GM21381 (cell line): Measurements from ENCODE around the gene PGGHG.
"Not testable (repeated sequence)": the region's sequence is repeated elsewhere in the genome, so short reads cannot be mapped to it uniquely, and the experiment has no call there.

ENCODE experiments used
- ATAC-seq: cut with Tn5 transposase; IDR thresholded peaks from one replicate; pipeline ENCODE4 v1.9.1; 2021; ENCODE audit warnings: mild to moderate bottlenecking, moderate library complexity; ENCODE audit not compliant: unreplicated experiment

The PGGHG gene

DNA sequence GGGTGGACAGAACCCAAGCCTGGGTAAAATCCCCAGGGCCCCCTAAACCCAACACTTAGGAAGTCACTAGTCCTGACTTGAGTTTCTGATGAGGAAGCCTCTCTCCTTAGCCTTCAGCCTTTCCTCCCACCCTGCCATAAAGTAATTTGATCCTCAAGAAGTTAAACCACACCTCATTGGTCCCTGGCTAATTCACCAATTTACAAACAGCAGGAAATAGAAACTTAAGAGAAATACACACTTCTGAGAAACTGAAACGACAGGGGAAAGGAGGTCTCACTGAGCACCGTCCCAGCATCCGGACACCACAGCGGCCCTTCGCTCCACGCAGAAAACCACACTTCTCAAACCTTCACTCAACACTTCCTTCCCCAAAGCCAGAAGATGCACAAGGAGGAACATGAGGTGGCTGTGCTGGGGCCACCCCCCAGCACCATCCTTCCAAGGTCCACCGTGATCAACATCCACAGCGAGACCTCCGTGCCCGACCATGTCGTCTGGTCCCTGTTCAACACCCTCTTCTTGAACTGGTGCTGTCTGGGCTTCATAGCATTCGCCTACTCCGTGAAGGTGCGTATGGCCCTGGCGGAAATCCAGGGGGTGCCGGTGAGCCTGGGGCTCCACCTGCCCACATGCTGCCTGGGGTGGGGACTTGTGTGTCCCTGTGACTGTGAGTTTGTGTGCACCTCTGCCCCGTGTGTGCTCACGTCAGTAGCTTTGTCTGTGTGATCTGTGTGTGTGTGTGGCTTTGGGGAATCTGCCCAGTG is 25.0 kb downstream of the PGGHG start, which contains the start of gene IFITM1:
Gene IFITM1 (plus strand): TSS at position 254 of the 767 bp plus-strand sequence. CDS start 131 bp downstream, at position 385.
- ATAC-seq, result no peak

GRCh38 chr11:314554-314875 is 25.6 kb downstream of the PGGHG start:
- not testable (repeated sequence) for ATAC-seq

GRCh38 chr11:315051-315481 is 26.1 kb downstream of the PGGHG start:
- ATAC-seq, result no peak

DNA sequence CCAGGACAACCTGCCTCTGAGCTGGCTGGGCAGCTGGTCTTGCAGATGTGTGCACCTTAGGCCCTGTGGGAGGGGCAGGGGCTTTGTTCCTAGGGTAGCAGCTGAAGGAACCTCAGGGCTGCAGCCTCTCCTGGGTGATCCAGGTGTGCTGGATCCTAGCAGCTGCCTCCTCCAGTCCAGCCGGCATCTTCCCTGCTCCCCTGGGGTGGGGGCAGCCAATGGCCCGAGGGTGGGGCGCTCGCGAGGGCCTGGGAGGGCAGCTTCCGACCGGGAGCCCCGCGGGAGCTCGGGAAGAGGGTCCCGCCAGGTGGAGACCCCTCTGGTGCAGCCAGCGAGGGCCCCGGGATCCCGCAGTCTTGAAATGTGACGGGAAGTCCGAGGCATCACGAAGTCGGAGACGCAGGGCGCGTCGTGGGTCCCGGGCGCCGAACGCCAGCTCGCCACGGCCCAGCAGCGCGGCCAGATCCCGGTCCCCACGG is 26.6 kb downstream of the PGGHG start:
- no peak for ATAC-seq

GRCh38 chr11:316031-316701 is 27.2 kb downstream of the PGGHG start:
- ATAC-seq, result no peak

- ATAC-seq, result no peak
Measured at GRCh38 chr11:316891-317301, 28.0 kb downstream of the PGGHG start.

- not testable (repeated sequence) for ATAC-seq
Measured at GRCh38 chr11:317668-318404, 28.9 kb downstream of the PGGHG start.

DNA sequence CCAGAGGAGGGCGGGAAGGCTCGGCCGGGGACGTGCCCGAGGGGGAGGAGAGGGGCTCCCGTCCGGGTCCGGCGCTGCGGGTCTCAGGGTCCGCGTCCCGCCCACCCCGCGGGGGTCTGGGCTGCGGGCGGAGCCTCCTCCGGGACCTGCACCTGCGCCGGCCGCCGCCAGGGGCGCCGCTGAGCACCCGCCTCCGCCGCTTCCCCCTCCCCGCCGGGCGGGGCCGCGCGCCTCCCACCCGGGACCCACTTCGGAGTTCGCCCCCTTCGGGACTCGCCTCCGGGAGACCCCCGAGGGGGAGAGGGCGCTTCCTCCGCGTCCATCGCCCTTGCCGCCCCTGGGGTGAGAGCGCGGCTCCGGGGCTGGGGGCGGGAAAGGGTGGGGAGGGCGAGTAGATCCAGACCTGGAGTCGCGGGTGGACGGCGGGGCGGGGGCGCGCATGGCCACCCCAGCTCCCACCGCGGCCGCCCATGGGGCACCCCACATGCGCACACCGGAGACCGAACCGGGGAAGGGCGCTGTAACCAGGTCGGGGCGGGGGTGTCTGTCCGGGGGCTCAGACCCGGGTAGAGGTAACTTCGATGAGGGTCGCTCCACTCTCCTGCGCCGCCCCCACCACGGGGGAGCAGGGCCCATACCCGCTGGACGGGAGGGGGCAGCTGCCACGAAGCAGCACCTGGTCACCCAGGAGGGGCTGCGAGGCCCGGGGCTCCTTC is 29.6 kb downstream of the PGGHG start:
- ATAC-seq, result peak; percentile 49

GRCh38 chr11:319121-319887 is 30.4 kb downstream of the PGGHG start:
- ATAC-seq, result peak; percentile 14

- not testable (repeated sequence) for ATAC-seq
Measured at GRCh38 chr11:319888-320273, 31.0 kb downstream of the PGGHG start.

- ATAC-seq, result no peak
Measured at GRCh38 chr11:324156-324555, 35.2 kb downstream of the PGGHG start.

GRCh38 chr11:324593-325517 is 35.9 kb downstream of the PGGHG start:
- ATAC-seq, result not testable (repeated sequence)

- no peak for ATAC-seq
Measured at GRCh38 chr11:325796-326591, 37.1 kb downstream of the PGGHG start.

- no peak for ATAC-seq
Measured at GRCh38 chr11:326592-326841, 37.6 kb downstream of the PGGHG start.

DNA sequence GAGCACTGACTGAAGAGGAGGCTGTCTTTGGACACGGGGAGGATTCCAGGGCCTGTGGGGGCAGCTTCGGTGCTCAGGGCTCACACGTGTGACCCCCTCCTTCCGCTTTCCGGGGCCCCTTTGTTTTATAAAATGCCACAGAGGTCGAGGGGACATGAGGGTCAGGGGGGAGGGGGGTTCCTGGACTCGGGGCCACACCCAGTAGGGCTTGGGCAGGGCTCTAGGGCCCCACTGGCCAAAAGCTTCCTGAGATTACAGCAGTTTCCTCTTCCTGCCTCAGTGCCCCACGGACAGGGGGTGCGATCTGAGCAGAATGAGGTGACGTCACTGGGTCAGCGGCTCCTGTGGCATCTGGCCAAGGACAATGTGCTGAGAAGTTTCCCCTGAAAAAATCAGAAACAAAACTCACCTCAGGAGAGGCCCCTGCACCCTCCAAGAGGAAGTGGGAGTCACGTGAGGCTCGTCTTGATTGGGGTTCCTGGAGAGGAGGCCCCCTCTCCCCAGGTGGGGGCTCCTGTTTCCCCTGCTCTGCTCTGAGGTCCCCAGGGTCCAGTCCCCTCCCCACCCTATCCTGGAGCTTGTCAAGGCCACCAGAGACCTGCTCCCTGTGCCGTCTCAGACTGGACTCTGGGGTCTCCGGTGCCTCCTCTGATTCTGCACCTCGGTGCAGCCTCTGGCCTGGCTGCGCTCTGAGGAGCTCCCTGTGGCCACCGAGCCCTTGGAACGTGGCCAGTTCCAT is 38.1 kb downstream of the PGGHG start:
- peak; percentile 76 for ATAC-seq

- ATAC-seq, result no peak
Measured at GRCh38 chr11:327581-327923, 38.6 kb downstream of the PGGHG start.

DNA sequence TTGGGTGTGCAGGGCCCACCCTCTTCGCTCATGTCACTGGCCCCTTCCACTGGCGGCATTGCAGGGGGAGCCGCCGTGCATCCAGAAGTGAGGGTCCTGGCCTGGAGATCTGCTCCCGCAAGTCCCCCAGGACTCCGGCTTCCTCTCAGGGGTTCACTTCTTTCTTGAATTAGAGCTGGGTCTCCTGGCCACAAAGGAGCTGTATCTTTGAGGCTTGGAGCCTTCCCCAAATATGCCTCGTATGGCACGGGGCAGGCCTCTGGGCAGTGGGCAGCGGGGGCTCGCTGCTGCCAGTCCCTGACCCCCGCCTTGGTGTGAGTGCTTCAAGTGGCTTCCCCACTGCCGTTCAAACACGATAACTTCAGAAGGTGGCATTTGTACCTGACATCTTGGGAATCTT is 39.1 kb downstream of the PGGHG start:
- ATAC-seq, result no peak

DNA sequence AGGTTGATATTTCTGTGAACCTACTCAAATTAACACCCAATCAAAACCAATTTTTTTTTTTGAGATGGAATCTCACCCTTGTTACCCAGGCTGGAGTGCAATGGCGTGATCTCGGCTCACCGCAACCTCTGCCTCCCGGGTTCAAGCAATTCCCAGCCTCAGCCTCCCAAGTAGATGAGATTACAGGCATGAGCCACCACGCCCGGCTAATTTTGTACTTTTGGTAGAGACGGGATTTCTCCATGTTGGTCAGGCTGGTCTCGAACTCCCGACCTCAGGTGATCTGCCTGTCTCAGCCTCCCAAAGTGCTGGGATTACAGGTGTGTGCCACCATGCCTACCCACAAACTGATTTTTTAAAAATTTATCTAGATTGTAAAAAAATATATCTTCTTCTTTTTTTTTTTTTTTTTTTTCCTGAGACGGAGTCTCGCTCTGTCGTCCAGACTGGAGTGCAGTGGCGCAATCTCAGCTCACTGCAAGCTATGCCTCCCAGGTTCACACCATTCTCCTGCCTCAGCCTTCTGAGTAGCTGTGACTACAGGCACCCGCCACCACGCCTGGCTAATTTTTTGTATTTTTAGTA is 39.7 kb downstream of the PGGHG start:
- ATAC-seq, result not testable (repeated sequence)
